Activated naive CD8-positive, alpha-beta T cell treated with anti-CD3 and anti-CD28 coated beads, Interleukin-2, amount 50 U/mL, for 16 hours (primary cell): ENCODE measurements around the gene HAVCR2.
"Not testable (repeated sequence)": the region's sequence is repeated elsewhere in the genome, so short reads cannot be mapped to it uniquely, and the experiment has no call there.

ENCODE experiments used
- DNase-seq: peaks from one replicate; pipeline ENCODE4 v3.0.0-alpha.2; 2020; ENCODE audit warnings: low read depth, low spot score

Gene HAVCR2

DNA sequence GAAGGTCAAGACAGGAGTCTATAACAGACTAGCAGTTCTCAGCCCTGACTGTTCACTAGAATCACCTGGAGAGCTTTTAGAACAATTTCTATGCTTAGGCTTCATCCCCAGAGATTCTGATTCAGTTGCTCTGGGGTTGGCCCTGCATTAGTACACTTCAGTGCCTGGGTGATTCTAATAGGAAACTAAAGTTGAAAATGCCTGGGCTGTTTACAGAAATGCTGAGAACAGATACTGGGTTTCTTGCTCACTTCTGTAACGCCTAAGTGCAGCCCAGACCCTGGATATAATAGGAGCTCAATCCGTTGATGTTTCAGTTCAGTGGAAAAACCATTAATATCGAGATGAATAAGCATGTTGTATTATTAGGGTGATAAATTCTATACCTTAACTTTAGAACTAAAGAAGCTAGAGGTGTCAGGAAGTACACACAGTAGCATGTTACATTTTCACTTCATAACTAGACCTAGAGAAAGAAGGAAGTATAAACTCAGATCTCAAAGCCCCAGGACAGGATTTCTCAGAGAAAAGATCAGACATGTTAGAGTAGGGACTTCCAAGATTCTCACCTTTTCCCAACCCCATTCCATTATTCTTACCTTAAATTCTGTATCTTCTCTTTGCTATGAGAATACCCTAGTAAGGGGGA lies 20.4 kb downstream of the HAVCR2 start:
- no peak for DNase-seq

DNA sequence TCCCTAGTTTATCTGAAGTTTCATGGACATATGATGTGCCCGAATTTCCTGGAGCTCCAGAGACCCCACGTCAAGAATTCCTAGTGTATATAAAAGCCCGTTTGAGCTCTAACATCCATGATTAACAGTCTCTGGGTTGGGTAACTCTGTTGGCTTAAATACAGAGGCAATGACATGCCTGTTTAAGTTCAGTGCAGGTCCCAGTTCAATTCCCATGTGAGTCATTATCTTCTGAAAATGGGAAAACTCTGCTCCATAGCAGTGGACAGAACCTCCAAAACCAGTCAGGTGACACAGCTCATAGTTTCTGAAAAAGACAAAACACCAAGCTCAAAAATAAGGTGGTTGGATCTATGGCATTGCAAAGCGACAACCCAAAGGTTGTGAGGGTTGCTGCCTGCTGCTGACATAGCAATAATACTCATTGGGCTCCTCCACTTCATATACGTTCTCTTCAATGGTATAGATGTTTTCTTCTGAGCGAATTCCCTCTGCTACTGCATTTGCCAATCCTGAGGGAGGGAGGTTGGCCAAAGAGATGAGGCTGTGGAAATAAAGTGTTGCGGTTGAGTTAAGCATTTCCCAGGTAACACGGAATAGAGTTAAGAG lies 22.0 kb downstream of the HAVCR2 start:
- DNase-seq: no peak

DNA sequence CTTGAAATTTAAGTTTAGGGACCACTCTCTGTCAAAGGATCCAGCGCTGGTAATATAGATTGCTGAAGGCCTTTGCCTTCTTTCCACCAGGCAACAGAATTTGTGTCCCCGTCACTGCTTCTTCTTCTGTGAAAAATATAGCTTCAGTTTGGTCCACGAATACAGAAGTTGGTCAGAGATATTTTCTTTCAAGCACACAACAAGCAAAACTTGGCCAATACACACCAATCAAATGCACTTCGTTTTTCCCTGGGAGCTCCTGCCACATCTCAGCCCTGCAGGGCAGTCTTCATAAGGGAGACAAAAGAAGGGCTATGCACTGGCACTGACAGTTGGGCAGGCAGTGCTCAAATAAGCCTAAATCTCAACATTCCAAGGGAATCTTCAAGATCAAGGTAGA lies 22.9 kb downstream of the HAVCR2 start:
- no peak for DNase-seq

DNA sequence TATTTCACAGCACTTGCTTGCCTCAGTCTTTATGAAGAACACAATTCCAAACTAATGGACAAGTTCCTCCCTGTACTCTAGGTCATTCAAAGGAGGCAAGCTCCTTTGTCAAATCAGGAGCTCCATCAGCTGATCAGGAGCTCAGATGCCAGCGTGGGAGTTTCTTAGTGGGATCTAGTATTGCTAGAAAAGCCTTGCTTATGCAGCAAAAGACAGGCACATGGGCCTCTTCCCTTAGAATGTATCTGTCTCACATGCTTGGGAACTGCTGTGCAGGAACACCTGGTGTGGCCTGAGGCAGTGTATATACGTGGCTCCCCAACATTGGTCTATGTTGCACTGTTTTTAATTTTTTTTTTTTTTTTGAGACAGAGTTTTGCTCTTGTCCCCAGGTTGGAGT lies 28.6 kb downstream of the HAVCR2 start:
- no peak for DNase-seq

DNA sequence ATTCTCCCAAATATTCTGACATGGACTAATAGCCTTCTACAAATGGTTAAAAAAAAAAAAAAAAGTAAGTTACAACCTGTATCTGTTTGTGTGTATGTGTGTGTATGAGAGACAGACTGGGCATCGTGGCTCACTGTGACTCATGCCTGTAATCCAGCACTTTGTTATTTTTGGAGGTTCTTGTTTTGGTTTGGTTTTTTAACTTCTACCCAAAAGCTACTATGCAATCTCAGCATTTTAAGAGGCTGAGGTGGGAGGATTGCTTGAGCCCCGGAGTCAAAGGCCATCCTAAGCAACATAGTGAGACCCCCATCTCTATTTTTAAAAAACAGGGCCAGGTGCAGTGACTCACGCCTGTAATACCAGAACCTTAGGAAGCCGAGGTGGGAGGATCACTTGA lies 32.3 kb downstream of the HAVCR2 start:
- DNase-seq: no peak

DNA sequence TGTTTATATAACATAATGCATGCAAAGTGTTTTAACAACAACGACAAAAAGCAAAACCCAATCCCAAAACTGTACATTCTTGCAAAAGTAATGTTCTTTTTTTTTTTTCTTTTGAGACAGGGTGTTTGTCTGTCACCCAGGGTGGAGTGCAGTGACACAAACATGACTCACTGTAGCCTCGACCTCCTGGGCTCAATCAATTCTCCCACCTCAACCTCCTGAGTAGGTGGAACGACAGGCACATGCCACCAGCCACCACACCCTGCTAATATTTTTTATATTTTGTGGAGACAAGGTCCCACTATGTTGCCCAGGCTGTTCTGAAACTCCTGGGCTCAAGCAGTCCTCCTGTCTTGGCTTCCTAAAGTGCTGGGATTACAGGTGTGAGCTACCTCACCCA lies 36.3 kb downstream of the HAVCR2 start:
- DNase-seq: no peak

DNA sequence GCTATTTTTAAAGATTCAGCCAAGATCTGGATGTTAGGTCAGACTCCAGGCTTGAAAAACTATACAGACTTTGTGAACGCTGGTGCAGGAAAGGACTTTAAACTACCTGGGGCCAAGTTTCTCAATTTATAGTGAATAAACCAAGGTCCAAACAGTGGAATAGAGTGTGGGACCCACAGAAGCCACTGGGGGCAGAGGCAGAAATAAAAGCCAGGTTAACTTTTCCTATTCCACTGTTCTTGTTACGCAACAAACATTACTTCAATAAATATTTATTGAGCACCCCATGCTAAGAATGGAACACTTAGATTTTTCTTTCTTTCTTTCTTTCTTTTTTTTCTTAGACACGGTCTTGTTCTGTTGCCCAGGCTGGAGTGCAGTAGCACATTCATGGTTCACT lies 38.9 kb downstream of the HAVCR2 start:
- DNase-seq: no peak

DNA sequence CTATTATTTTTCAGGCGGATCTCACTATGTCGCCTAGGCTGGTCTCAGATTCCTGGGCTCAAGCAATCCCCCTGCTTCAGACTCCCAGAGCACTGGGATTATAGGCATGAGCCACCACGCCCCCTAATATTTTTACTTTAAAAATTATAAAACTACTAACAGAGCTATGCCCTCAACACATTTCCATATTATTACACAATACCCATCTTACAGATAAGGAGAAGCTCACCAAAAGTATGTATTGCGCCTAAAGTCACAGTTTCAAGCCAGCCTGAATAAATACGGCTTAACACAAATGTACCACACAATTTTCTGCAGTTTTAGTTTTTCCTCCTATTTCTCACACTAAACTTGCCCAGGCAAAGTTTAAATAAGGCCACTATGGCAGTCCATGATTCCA lies 40.1 kb downstream of the HAVCR2 start:
- no peak for DNase-seq

DNA sequence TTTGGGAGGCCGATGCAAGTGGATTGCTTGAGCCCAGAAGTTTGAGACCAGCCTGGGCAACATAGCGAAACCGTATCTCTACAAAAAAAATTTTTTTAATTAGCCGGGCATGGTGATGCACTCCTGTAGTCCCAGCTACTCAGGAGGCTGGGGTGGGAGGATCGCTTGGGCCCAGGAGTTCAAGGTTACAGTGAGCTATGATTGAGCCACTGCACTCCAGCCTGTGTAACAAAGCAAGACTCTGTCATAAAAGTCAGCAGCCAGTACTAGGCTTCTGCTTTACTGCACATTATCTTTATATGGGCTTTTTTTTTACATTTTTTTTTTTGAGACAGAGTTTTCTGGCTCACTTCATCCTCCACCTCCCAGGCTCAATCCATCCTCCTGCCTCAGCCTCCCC lies 40.5 kb downstream of the HAVCR2 start:
- DNase-seq: no peak

DNA sequence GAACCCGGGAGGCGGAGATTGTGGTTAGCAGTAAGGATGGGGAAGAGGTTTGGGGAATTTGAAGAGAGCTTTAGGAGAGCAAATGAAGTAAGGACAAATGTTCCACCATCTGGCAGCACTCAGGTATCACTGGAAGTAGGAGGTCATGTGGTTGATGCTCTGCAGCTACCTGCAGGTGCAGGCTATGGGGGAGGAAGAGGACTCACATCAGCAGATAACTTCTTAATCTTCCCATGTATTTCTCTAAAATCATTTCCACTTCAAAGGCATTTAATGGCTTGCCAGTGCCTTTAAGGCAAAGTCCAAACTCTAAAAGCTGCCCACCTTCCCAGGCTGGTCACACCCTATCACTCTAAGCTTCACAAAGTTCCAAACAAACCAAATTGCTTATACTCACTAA lies 41.8 kb downstream of the HAVCR2 start:
- no peak for DNase-seq

DNA sequence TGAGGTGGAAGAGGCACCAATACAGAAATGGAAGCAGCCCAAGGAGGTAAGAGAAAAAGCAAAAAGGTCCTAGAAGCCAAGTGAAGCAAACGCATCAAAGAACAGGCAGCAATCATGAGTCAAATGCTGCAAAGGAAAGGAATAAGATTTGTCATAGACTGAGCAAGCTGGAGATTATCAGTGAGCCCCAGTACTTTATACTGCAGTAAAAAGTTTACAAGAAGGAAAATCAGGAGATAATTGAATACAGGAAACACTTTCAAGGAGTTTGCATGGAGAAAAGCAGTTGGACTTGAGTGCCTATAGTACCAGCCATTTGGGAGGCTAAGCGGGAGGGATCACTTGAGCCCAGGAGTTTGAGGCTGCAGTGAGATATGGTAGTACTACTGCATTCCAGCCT lies 42.8 kb downstream of the HAVCR2 start:
- no peak for DNase-seq

DNA sequence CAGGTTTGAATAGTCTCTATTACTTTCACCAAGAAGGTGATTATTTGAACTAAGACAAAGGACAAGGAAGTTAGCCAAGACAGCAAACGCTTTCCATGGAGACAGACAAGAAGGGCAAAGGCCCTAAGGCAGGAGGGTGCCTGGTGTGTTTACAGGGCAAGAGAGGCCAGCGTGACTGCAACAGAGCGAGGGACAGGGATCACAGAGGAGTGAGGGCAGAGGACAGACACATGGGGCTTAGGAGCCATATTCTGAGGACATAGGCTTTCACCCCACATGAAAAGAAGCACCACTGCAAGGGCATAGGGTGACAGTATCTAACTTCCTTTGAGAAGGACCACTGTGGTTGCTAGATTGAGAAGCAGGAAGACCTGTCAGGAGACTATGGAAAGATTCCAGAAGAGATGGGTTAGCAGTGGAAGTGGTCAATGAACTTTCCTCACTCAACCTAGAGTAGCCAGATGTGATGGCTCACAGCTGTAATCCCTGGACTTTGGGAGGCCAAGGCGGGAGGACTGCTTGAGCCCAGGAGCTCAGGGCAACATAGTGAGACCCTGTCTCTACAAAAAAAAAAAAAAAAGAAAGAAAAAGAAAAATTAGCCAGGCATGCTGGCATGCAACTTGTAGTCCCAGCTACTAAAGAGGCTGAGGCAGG lies 44.9 kb downstream of the HAVCR2 start:
- DNase-seq: no peak

DNA sequence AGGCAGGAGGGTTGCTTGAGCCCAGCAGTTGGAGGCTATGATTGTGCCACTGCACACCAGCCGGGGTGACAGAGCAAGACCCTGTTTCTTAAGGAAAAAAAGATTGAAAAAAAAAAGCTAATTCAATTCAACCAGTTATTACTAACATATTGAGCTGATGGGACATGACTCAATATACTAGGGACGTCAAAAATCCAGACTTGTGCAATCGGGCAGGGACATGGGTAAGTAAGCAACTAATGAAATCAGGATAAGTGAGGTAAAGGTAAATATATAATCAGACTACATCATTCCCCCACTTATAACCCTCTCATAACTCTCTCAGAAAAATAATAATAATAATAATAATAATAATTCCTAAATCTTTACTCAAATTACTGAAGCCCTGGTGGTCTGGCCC lies 49.0 kb downstream of the HAVCR2 start:
- no peak for DNase-seq

DNA sequence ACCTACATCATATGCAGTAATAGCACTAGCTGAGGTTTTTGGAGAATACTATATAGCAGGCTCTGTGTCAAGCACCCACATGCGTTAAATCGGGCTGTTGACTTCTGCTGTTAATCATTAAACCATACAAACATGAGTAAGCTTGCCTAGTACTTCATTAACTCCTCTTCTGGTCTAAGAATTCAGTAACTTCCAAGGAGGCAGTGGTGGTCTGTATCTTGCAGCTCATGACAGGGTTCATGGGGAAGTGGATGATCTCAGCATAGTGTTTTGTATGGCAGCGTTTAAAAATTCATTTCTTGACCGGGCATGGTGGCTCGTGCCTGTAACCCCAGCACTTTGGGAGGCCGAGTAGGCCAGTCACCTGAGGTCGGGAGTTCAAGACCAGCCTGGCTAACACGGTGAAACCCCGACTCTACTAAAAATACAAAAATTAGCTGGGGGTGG lies 49.7 kb downstream of the HAVCR2 start, which contains the start of gene HAVCR1:
Gene HAVCR1, minus strand, starts transcription at position 24 of the 447 bp plus-strand sequence. CDS start 1,173 bp downstream, outside the sequence.
- no peak for DNase-seq

DNA sequence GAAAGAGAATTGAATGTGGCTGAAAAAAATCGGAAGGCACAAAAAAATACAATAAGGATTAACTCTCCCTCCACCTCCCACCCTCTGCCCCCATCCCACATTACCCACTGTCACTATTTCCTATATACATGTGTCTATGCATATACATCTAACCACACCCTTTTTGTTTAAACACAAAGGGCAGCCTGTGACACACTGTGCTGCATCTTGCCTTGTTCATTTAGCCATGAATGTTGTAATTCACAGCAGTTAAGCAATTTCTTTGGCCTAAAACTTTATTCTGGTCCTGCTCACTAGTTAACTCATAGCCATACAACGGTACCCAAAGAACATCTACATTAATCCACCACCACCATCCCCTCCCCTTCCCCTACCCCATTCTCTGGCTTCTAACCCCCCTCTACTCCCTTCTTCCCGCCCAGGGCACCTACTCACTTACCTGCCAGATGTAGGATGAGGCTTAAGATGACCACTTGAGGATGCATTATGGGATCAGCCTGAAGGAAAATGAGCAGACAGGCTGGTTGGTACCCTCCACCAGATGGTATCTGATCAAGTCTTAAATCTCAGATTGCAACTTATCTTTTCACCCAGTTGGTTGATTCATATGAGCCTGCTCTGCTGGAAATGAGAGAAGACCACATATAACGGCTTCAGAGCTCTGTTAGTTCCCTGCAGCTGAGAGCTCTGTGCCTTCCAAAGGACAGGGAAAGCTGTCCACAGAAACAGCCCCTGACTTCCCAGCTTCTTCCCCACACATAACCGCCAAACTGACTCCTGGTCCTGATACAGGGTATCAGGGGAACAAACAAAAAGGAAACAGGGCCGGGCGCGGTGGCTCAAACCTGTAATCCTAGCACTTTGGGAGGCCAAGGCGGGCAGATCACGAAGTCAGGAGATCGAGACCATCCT lies 51.1 kb downstream of the HAVCR2 start:
- no peak for DNase-seq

DNA sequence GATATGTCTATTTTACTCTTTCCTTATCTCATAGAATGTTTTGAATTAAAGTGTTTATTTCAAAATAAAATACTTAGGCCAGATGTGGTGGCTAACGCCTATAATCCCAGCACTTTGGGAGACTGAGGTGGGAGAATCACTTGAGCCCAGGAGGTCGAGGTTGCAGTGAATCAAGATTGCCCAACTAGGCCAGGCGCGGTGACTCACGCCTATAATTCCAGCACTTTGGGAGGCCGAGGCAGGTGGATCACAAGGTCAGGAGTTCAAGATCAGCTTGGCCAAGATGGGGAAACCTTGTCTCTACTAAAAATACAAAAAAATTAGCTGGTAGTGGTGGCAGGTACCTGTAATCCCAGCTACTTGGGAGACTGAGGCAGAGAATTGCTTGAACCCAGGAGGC lies 52.0 kb downstream of the HAVCR2 start:
- not testable (repeated sequence) for DNase-seq

DNA sequence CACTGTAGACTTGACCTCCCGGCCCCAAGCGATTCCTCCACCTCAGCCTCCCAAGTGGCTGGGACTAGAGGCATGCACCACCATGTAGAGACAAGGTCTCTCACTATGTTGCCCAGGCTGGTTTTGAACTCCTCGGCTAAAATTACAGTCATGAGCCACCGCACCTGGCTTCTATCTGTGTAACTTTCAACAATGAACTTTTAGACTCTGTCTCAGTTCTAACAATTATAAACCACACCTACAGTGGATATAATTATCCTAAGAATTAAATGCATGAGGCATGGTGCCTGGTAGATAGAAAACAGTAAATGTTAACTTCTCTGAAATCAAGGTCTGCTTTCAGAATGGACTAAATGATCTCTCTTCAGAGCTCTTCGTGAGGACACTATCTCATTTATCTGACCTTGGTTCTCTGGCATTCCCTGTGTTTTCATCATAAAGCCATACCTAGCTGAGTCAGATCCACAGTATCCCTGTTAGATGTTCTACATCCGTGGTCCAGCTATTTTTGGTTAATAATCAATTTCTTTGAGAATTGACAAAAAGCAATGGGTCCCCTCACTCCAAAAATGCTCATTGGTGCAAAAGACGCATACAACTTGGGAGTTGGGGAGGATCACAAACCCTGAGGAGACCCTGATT lies 57.1 kb downstream of the HAVCR2 start:
- DNase-seq: no peak

DNA sequence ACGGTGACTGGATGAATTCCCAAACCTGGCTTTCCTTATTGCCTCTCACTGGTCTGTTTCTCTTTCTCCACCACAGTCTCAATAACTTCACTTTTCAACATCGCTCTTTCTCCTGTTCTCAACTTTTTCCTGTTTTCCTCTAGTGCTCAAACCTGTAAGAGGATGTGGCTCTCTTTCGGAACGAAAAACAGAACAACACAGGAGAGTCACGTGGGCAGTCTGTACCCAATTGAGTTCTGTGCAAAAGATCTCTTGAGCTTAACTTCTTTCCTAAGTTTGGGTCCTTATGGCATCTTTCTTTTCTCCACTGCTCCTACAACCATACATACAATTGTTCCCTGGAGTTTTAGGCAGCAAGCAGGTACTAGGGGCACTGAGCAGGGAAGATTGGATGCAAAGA lies 58.8 kb downstream of the HAVCR2 start:
- no peak for DNase-seq

DNA sequence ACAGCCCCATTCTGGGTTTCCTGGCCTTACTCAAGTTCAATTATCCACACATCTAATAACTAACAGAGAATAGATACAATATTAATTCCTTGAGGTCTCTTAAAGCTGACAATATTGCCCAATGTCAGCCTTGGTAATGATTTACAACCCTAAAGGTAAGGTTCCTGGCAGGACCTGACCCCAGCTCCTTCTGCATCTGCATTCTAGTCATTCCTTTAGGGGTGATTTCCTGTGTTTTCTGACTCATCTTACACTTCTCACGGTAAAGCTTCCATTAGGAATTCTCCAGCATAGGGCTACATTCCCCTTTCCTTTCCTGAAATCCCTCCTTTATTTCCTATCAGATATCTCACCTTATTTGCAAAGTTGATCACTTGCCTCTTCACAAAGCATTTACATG lies 59.2 kb downstream of the HAVCR2 start:
- no peak for DNase-seq

DNA sequence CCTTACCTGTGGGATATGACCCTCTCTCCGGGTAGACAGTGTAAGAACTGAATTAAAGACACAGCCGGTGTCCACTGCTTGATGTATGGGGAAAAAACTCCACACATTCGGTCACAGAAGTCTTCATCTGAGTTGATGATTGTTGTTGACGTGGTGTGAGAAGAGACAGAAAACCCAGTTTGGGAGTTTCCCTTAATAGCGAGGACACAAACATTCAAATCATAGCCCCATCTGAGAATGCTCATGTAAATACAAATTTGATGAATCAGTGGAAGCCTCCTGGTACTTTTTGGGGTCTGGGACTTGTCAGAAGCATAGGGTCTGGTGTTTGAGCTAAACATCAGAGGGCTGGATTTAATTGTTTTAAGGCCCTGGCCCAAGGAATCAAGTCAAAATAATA lies 60.9 kb downstream of the HAVCR2 start:
- DNase-seq: no peak

DNA sequence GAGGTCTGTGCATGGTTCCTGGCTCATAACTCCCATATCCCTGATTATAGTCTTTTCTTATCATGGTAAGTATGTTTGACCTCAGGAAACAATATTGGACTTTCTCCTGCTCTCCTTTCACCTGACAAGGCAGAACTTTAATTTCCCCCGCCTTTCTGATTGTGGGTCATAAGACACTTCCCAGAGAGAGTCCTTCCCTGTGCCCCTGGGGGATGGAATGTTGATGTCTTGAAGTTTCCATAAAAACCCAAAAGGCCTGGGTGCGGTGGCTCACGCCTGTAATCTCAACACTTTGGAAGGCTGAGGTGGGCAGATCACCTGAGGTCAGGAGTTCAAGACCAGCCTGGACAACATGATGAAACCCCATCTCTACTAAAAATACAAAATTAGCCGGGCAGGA lies 61.8 kb downstream of the HAVCR2 start:
- not testable (repeated sequence) for DNase-seq

DNA sequence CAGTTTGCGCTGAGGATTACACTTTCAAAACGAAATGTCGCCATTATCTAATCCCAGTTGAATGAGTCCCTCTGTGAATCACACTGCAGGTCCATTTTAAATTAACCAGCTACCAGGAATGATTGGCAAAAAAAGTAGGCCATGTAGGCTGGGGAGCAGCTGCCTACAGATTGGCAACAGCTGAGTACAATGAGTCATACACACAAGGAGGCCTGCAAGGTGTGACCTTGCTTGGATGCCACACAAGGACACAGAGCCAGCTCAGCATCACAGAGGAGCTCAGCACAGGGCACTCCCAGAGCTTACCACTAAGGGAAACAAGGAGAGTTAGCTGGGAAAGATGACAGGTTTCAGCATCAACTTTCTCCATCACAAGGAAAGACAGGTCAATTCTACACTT lies 62.8 kb downstream of the HAVCR2 start:
- no peak for DNase-seq
